ENCODE results near the gene SPRR3.

Gene SPRR3

GRCh38 chr1:152983234-152983633, 18.3 kb upstream of the SPRR3 start:
- DNase-seq = no peak
- Histone ChIP-seq H3K27me3 (replicated peaks in 2 of 5; ENCODE audit: control insufficient read depth in 4 of 5, insufficient read depth in 5 of 5, low read length in 4 of 5) (peaks cover 0 to 41% (median 8%) of the 10 kb centered on the region in 5 experiments), H3K4me1 (ENCODE audit: control extremely low read depth in 1 of 4, control insufficient read depth in 4 of 4, insufficient read depth in 4 of 4, low read length in 3 of 4) (no peaks in the 10 kb centered on the region), H3K4me3 (ENCODE audit: control insufficient read depth in 1 of 7, extremely low read depth in 1 of 7, insufficient read depth in 4 of 7, low read depth in 2 of 7, low read length in 6 of 7) (no peak overlapping the region), H3K36me3 (ENCODE audit: control insufficient read depth in 4 of 4, insufficient read depth in 4 of 4, low read length in 3 of 4) (no peaks in the 10 kb centered on the region), H3K9me3 (ENCODE audit: control extremely low read depth in 1 of 5, control insufficient read depth in 4 of 5, insufficient read depth in 2 of 5, low read depth in 1 of 5, low read length in 4 of 5) (no peaks in the 10 kb centered on the region), H3K27ac (ENCODE audit: insufficient read depth in 1 of 2, low read depth in 1 of 2, low read length in 2 of 2, poor library complexity in 1 of 2, severe bottlenecking in 2 of 2) (no peak overlapping the region)
- ChIA-PET POLR2A (no interaction called here), CTCF (no interaction called here)

GRCh38 chr1:152983743-152984142, 17.8 kb upstream of the SPRR3 start, which contains the start of gene SPRR1A:
Gene SPRR1A, plus strand, starts transcription at chr1:152984081. Its CDS starts 1,150 bp downstream, at chr1:152985231.
- no peaks in the 10 kb centered on the region for H3K4me1 ChIP-seq (ENCODE audit: control extremely low read depth in 1 of 4, control insufficient read depth in 4 of 4, insufficient read depth in 4 of 4, low read length in 3 of 4)
- 87% methylated on average over 2 of the region's 3 CpGs for WGBS (ENCODE audit: insufficient coverage)
- DNase-seq = no peak
- CTCF ChIA-PET = no interaction called here
- H3K9me3 ChIP-seq (ENCODE audit: control extremely low read depth in 1 of 5, control insufficient read depth in 4 of 5, insufficient read depth in 2 of 5, low read depth in 1 of 5, low read length in 4 of 5) = no peaks in the 10 kb centered on the region
- H3K27me3 ChIP-seq (replicated peaks in 2 of 5; ENCODE audit: control insufficient read depth in 4 of 5, insufficient read depth in 5 of 5, low read length in 4 of 5) = peaks cover 0 to 41% (median 6%) of the 10 kb centered on the region in 5 experiments
- POLR2A ChIA-PET = no interaction called here
- no peak within 1 kb of the TSS for H3K4me3 ChIP-seq (ENCODE audit: control insufficient read depth in 1 of 7, extremely low read depth in 1 of 7, insufficient read depth in 4 of 7, low read depth in 2 of 7, low read length in 6 of 7)
- no peak within 1 kb of the TSS for H3K27ac ChIP-seq (ENCODE audit: insufficient read depth in 1 of 2, low read depth in 1 of 2, low read length in 2 of 2, poor library complexity in 1 of 2, severe bottlenecking in 2 of 2)
- H3K36me3 ChIP-seq (ENCODE audit: control insufficient read depth in 4 of 4, insufficient read depth in 4 of 4, low read length in 3 of 4) = no peaks in the 10 kb centered on the region

- ChIA-PET POLR2A (no interaction called here), CTCF (interaction anchor here (0.7 kb wide), 1 partner anchor 17 kb away, joined by 3 read pairs; no protein-coding TSS in a partner anchor)
- H3K27me3 ChIP-seq (replicated peaks in 2 of 5; ENCODE audit: control insufficient read depth in 4 of 5, insufficient read depth in 5 of 5, low read length in 4 of 5) = peaks cover 0 to 21% (median 6%) of the 10 kb centered on the region in 5 experiments
- H3K27ac ChIP-seq (ENCODE audit: insufficient read depth in 1 of 2, low read depth in 1 of 2, low read length in 2 of 2, poor library complexity in 1 of 2, severe bottlenecking in 2 of 2) = no peak overlapping the region
- no peak for DNase-seq
- no peak overlapping the region for H3K4me3 ChIP-seq (ENCODE audit: control insufficient read depth in 1 of 7, extremely low read depth in 1 of 7, insufficient read depth in 4 of 7, low read depth in 2 of 7, low read length in 6 of 7)
- WGBS (ENCODE audit: insufficient coverage) = no CpG with 5 or more reads among the region's 2 CpGs
- H3K4me1 ChIP-seq (ENCODE audit: control extremely low read depth in 1 of 4, control insufficient read depth in 4 of 4, insufficient read depth in 4 of 4, low read length in 3 of 4) = no peaks in the 10 kb centered on the region
- no peaks in the 10 kb centered on the region for H3K9me3 ChIP-seq (ENCODE audit: control extremely low read depth in 1 of 5, control insufficient read depth in 4 of 5, insufficient read depth in 2 of 5, low read depth in 1 of 5, low read length in 4 of 5)
- no peaks in the 10 kb centered on the region for H3K36me3 ChIP-seq (ENCODE audit: control insufficient read depth in 4 of 4, insufficient read depth in 4 of 4, low read length in 3 of 4)
Observed at GRCh38 chr1:152986578-152986977, 15.0 kb upstream of the SPRR3 start.

GRCh38 chr1:152993186-152993585, 8.4 kb upstream of the SPRR3 start:
- WGBS (ENCODE audit: insufficient coverage) = 90% methylated on average over 4 of the region's 6 CpGs
- DNase-seq = no peak
- Histone ChIP-seq H3K27ac (ENCODE audit: insufficient read depth in 1 of 2, low read depth in 1 of 2, low read length in 2 of 2, poor library complexity in 1 of 2, severe bottlenecking in 2 of 2) (no peak overlapping the region), H3K4me1 (ENCODE audit: control extremely low read depth in 1 of 4, control insufficient read depth in 4 of 4, insufficient read depth in 4 of 4, low read length in 3 of 4) (no peaks in the 10 kb centered on the region), H3K9me3 (ENCODE audit: control extremely low read depth in 1 of 5, control insufficient read depth in 4 of 5, insufficient read depth in 2 of 5, low read depth in 1 of 5, low read length in 4 of 5) (peaks cover 0 to 4% (median 3%) of the 10 kb centered on the region in 5 experiments), H3K4me3 (ENCODE audit: control insufficient read depth in 1 of 7, extremely low read depth in 1 of 7, insufficient read depth in 4 of 7, low read depth in 2 of 7, low read length in 6 of 7) (no peak overlapping the region), H3K36me3 (ENCODE audit: control insufficient read depth in 4 of 4, insufficient read depth in 4 of 4, low read length in 3 of 4) (no peaks in the 10 kb centered on the region), H3K27me3 (replicated peaks in 2 of 5; ENCODE audit: control insufficient read depth in 4 of 5, insufficient read depth in 5 of 5, low read length in 4 of 5) (peaks cover 0 to 5% (median 4%) of the 10 kb centered on the region in 5 experiments)
- CTCF ChIA-PET = no interaction called here
- POLR2A ChIA-PET = no interaction called here

- ChIA-PET CTCF (no interaction called here), POLR2A (no interaction called here)
- H3K9me3 ChIP-seq (ENCODE audit: control extremely low read depth in 1 of 5, control insufficient read depth in 4 of 5, insufficient read depth in 2 of 5, low read depth in 1 of 5, low read length in 4 of 5) = peaks cover 0 to 4% (median 3%) of the 10 kb centered on the region in 5 experiments
- H3K27ac ChIP-seq (ENCODE audit: insufficient read depth in 1 of 2, low read depth in 1 of 2, low read length in 2 of 2, poor library complexity in 1 of 2, severe bottlenecking in 2 of 2) = no peak overlapping the region
- H3K36me3 ChIP-seq (ENCODE audit: control insufficient read depth in 4 of 4, insufficient read depth in 4 of 4, low read length in 3 of 4) = no peaks in the 10 kb centered on the region
- no peaks in the 10 kb centered on the region for H3K4me1 ChIP-seq (ENCODE audit: control extremely low read depth in 1 of 4, control insufficient read depth in 4 of 4, insufficient read depth in 4 of 4, low read length in 3 of 4)
- H3K4me3 ChIP-seq (ENCODE audit: control insufficient read depth in 1 of 7, extremely low read depth in 1 of 7, insufficient read depth in 4 of 7, low read depth in 2 of 7, low read length in 6 of 7) = no peak overlapping the region
- peaks cover 0 to 6% (median 3%) of the 10 kb centered on the region in 5 experiments for H3K27me3 ChIP-seq (replicated peaks in 2 of 5; ENCODE audit: control insufficient read depth in 4 of 5, insufficient read depth in 5 of 5, low read length in 4 of 5)
- no peak for DNase-seq
- WGBS (ENCODE audit: insufficient coverage) = no CpG with 5 or more reads among the region's 1 CpG
Observed at GRCh38 chr1:152995842-152996241, 5.7 kb upstream of the SPRR3 start.

GRCh38 chr1:152996633-152997400, 4.7 kb upstream of the SPRR3 start:
- Histone ChIP-seq H3K4me1 (ENCODE audit: control extremely low read depth in 1 of 4, control insufficient read depth in 4 of 4, insufficient read depth in 4 of 4, low read length in 3 of 4) (no peaks in the 10 kb centered on the region), H3K36me3 (ENCODE audit: control insufficient read depth in 4 of 4, insufficient read depth in 4 of 4, low read length in 3 of 4) (no peaks in the 10 kb centered on the region), H3K27ac (ENCODE audit: insufficient read depth in 1 of 2, low read depth in 1 of 2, low read length in 2 of 2, poor library complexity in 1 of 2, severe bottlenecking in 2 of 2) (no peak overlapping the region), H3K9me3 (ENCODE audit: control extremely low read depth in 1 of 5, control insufficient read depth in 4 of 5, insufficient read depth in 2 of 5, low read depth in 1 of 5, low read length in 4 of 5) (peaks cover 0 to 4% (median 3%) of the 10 kb centered on the region in 5 experiments), H3K27me3 (replicated peaks in 2 of 5; ENCODE audit: control insufficient read depth in 4 of 5, insufficient read depth in 5 of 5, low read length in 4 of 5) (peaks cover 0 to 6% (median 3%) of the 10 kb centered on the region in 5 experiments), H3K4me3 (ENCODE audit: control insufficient read depth in 1 of 7, extremely low read depth in 1 of 7, insufficient read depth in 4 of 7, low read depth in 2 of 7, low read length in 6 of 7) (no peak overlapping the region)
- WGBS (ENCODE audit: insufficient coverage) = 44% methylated on average over 5 of the region's 5 CpGs
- ChIA-PET POLR2A (no interaction called here), CTCF (no interaction called here)
- DNase-seq = no peak

- no peaks in the 10 kb centered on the region for H3K4me1 ChIP-seq (ENCODE audit: control extremely low read depth in 1 of 4, control insufficient read depth in 4 of 4, insufficient read depth in 4 of 4, low read length in 3 of 4)
- H3K4me3 ChIP-seq (ENCODE audit: control insufficient read depth in 1 of 7, extremely low read depth in 1 of 7, insufficient read depth in 4 of 7, low read depth in 2 of 7, low read length in 6 of 7) = no peak overlapping the region
- DNase-seq = no peak
- 50% methylated on average over 7 of the region's 7 CpGs for WGBS (ENCODE audit: insufficient coverage)
- no peak overlapping the region for H3K27ac ChIP-seq (ENCODE audit: insufficient read depth in 1 of 2, low read depth in 1 of 2, low read length in 2 of 2, poor library complexity in 1 of 2, severe bottlenecking in 2 of 2)
- ChIA-PET POLR2A (no interaction called here), CTCF (no interaction called here)
- H3K36me3 ChIP-seq (ENCODE audit: control insufficient read depth in 4 of 4, insufficient read depth in 4 of 4, low read length in 3 of 4) = no peaks in the 10 kb centered on the region
- peaks cover 0 to 6% (median 3%) of the 10 kb centered on the region in 5 experiments for H3K27me3 ChIP-seq (replicated peaks in 2 of 5; ENCODE audit: control insufficient read depth in 4 of 5, insufficient read depth in 5 of 5, low read length in 4 of 5)
- H3K9me3 ChIP-seq (ENCODE audit: control extremely low read depth in 1 of 5, control insufficient read depth in 4 of 5, insufficient read depth in 2 of 5, low read depth in 1 of 5, low read length in 4 of 5) = peaks cover 0 to 4% (median 3%) of the 10 kb centered on the region in 5 experiments
Observed at GRCh38 chr1:152997901-152998300, 3.6 kb upstream of the SPRR3 start.

All from common myeloid progenitor, CD34-positive (primary cell).